Dendritic cell treated with granulocyte-macrophage colony-stimulating factor and Interleukin-4, amounts not matched to agents 40 ng/mL and 50 ng/mL, for 4 days (primary cell): Measurements from ENCODE around the gene PDE10A.
"Not testable (repeated sequence)": the region's sequence is repeated elsewhere in the genome, so short reads cannot be mapped to it uniquely, and the experiment has no call there.

Experiments used
- H3K27ac Mint-ChIP-seq: one replicate; pipeline ENCODE4 v1.8.0; 2022; ENCODE audit warnings: mild to moderate bottlenecking, mixed read lengths
- H3K27me3 Mint-ChIP-seq: one replicate; pipeline ENCODE4 v1.8.0; 2022; ENCODE audit warnings: mild to moderate bottlenecking, mixed read lengths
- H3K36me3 Mint-ChIP-seq: one replicate; pipeline ENCODE4 v1.8.0; 2022; ENCODE audit warnings: low read depth, mixed read lengths
- H3K4me1 Mint-ChIP-seq: one replicate; pipeline ENCODE4 v1.8.0; 2022; ENCODE audit warnings: low read depth, mixed read lengths
- H3K4me3 Mint-ChIP-seq: one replicate; pipeline ENCODE4 v1.8.0; 2022; ENCODE audit warnings: mild to moderate bottlenecking, moderate library complexity, mixed read lengths
- H3K9me3 Mint-ChIP-seq: one replicate; pipeline ENCODE4 v1.8.0; 2022; ENCODE audit warnings: mixed read lengths
- intact Hi-C: fragments of 100-400 bp; cut with micrococcal nuclease; formaldehyde crosslinking; loops from one replicate; pipeline ENCODE4 v1.15.0; 2022

PDE10A gene

DNA sequence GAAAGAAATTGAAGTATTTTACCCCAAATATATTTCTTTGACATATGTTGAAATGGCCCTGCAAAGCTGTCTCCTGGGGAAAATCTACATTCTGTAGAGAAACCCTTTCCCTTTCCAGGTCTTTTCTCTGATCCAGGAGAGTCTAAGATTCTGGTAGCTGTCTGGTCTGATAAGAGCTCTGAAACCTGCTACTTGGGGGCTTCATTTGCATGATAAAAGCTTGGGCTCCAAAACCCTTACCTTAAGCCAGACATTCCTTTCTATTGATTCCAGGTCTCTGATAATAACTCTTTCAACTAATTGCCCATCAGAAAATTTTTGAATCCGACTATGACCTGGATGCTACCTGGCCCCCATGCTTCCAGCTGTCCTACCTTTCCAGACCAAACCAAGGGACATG, 184.5 kb downstream of the PDE10A start:
- Mint-ChIP-seq H3K4me1 (no peaks in the 10 kb centered on the region), H3K4me3 (no peak overlapping the region), H3K27me3 (no peaks in the 10 kb centered on the region), H3K9me3 (no peaks in the 10 kb centered on the region), H3K36me3 (no peaks in the 10 kb centered on the region), H3K27ac (no peak overlapping the region)
- intact Hi-C loops, result no loop called here

DNA sequence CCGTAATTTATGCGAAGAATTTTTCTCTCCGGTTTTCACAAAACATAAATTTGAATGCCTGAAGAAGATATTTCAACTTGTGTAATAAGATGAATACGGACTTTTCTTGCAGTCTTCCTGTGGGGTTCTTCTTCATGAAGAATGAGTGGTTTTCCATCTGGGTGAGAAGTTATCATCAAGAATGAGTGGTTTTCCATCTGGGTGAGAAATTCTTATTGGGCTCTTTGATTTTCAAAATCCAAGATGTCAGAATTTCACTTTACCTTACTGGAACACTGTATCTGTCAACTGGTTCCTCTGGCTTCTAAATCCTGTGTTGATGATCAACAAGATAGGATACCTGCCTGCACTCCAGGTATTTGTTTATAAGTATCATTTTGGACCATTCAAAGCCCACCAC, 193.6 kb downstream of the PDE10A start:
- intact Hi-C loops, result no loop called here
- H3K36me3 Mint-ChIP-seq, result no peaks in the 10 kb centered on the region
- no peaks in the 10 kb centered on the region for H3K27me3 Mint-ChIP-seq
- peaks cover 23% of the 10 kb centered on the region for H3K9me3 Mint-ChIP-seq
- no peak overlapping the region for H3K4me3 Mint-ChIP-seq
- H3K27ac Mint-ChIP-seq, result no peak overlapping the region
- H3K4me1 Mint-ChIP-seq, result no peaks in the 10 kb centered on the region

DNA sequence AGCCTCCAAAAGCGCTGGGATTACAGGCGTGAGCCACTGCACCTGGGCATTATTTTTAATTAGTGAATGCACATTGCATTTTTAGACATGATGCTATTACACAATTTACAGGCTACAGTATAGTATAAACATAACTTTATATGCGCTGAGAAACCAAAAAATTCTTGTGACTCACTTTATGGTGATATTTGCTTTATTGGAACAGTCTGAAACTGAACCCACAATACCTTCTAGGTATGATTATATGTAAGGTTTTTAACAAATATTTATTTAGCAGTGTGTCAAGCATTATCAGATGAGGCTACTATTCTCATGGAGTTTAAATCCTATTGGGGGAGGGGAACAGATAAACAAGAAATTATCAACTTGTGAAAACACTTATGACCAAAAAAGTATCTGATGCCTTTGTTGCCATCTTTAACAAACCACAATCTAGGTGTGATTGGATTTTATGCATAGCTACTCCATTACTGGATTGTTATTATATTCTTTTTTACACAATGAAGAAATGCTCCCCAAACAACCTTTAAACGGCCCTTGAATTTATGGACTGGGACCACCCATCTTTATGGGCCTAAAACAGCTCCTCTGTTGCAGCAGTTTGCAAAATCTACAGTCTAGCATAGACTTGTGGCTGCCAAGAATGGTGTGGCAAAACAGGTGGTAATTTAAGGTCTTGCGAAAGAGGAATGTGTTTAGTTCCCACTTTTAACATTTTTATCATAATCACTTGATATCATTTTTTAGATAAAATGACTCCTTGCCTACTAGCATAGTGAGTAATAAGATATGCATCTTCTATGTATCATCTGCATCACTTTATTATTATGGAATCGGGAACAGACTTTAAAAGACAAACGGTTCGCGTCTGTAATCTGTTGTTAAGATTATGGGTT, 194.5 kb downstream of the PDE10A start:
- intact Hi-C loops, result no loop called here
- H3K4me3 Mint-ChIP-seq, result no peak overlapping the region

DNA sequence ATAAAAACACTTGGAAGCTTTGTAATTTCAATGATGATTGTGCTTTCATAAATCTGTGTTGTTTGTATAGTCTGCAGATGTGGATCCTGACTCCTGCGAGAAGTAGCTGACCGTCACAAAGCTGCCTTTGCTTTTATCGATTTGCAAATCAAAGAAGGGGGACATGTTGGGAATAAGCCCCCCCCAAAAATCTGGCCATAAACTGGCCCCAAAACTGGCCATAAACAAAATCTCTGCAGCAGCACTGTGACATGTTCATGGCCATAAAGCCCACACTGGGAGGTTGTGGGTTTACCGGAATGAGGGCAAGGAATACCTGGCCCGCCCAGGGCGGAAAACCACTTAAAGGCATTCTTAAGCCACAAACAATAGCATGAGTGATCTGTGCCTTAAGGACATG, 199.5 kb downstream of the PDE10A start:
- peaks cover 53% of the 10 kb centered on the region for H3K9me3 Mint-ChIP-seq
- H3K36me3 Mint-ChIP-seq, intact Hi-C loops: not testable (repeated sequence)

More for the DNA sequence above, 194.5 kb downstream of the PDE10A start:
- Mint-ChIP-seq H3K4me1 (no peaks in the 10 kb centered on the region), H3K36me3 (no peaks in the 10 kb centered on the region), H3K9me3 (peaks cover 31% of the 10 kb centered on the region), H3K27me3 (no peaks in the 10 kb centered on the region), H3K27ac (no peak overlapping the region)

DNA sequence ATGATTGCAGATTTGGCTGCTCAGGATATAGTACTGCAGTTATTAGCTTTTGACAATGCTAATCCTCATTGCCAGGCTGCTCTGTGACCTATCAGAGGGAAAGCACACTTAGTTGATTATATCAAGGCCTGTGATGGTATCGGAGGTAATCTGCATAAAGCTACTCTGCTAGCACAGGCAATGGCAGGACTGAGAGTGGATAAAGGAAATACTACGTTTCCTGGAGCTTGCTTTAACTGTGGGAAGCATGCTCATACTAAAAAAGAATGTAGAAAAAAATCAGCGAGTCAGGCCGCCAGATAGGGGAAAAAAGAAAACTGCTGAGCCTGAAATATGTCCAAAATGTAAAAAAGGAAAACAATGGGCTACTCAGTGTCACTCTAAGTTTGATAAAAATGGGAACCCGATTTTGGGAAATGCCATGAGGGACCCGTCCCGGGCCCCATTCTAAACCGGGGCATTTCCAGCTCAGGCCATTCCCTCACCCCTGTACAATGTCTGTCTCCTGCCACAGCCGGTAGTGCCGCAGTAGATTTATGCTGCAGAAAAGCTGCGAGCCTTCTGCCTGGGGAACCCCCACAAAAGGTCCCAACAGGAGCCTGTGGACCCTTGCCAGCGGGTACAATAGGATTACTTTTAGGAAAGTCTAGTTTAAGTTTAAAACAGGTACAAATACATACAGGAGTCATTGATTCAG, 203.3 kb downstream of the PDE10A start:
- H3K4me3 Mint-ChIP-seq, H3K27me3 Mint-ChIP-seq, H3K27ac Mint-ChIP-seq, H3K4me1 Mint-ChIP-seq, H3K36me3 Mint-ChIP-seq, intact Hi-C loops: not testable (repeated sequence)
- peaks cover 33% of the 10 kb centered on the region for H3K9me3 Mint-ChIP-seq

More for the DNA sequence above, 199.5 kb downstream of the PDE10A start:
- H3K4me1 Mint-ChIP-seq, H3K27ac Mint-ChIP-seq, H3K4me3 Mint-ChIP-seq, H3K27me3 Mint-ChIP-seq: not testable (repeated sequence)

DNA sequence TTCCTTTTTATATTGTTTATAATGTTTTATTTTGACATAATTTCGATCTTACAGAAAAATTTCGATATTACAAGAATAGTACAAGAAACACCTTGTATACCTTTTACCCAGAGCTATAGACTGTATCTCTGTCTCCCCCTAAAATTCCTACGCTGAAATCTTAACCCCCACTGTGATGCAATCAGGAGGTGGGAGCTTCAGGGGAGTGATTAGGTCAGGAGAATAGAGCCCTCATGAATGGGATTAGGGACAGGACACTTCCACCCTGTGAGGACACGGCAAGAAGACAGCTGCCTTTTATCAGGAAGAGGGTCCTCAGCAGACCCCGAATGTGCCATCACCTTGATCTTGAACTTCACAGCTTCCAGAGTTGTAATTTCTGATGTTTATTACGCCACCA, 204.9 kb downstream of the PDE10A start:
- intact Hi-C loops, result no loop called here
- Mint-ChIP-seq H3K27ac (no peak overlapping the region), H3K4me1 (no peaks in the 10 kb centered on the region), H3K4me3 (no peak overlapping the region), H3K27me3 (no peaks in the 10 kb centered on the region), H3K36me3 (no peaks in the 10 kb centered on the region), H3K9me3 (peaks cover 17% of the 10 kb centered on the region)

DNA sequence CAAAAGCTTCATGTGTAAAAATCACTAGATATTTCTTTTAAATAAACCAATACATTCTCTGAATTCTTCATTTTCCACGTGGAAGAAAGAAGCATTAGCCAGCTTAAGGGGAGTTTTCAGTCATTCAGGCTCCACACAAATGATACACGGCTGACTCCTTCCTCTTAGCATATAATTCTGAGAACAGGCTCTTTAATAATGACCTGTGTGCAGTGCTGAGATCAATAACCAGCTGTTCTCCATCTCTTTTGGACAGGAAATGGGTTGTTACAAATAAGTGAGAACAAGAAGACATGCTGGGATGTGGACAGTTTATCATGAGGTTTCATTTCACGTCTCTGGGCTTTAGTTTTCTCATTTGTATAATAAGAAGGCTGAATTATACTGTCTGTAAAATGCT, 206.8 kb downstream of the PDE10A start:
- H3K27me3 Mint-ChIP-seq, result no peaks in the 10 kb centered on the region
- no peaks in the 10 kb centered on the region for H3K9me3 Mint-ChIP-seq
- no peaks in the 10 kb centered on the region for H3K36me3 Mint-ChIP-seq
- no peak overlapping the region for H3K4me3 Mint-ChIP-seq
- no peaks in the 10 kb centered on the region for H3K4me1 Mint-ChIP-seq
- intact Hi-C loops, result no loop called here
- H3K27ac Mint-ChIP-seq, result no peak overlapping the region

DNA sequence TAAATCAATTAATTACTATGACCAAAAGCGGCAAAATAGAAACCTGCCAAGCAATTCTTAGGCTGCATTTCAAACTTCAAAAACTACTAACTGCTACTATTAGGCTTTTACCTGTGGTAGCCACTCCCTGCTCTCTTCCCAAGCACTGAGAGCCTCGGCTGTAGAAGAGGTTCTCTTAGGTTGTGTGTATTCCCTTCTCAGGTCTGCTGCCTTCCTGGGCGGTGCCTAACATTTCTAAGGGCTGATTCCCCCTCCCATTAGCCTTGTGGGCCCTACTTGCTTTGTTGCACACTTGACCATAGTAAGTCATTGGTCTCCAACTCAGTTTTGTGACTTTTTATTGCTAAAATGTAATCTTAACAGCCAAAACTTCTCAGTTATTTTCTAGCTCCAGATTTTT, 207.6 kb downstream of the PDE10A start:
- Mint-ChIP-seq H3K27me3 (no peaks in the 10 kb centered on the region), H3K9me3 (no peaks in the 10 kb centered on the region), H3K36me3 (no peaks in the 10 kb centered on the region), H3K4me1 (no peaks in the 10 kb centered on the region), H3K4me3 (no peak overlapping the region), H3K27ac (no peak overlapping the region)
- intact Hi-C loops, result no loop called here

DNA sequence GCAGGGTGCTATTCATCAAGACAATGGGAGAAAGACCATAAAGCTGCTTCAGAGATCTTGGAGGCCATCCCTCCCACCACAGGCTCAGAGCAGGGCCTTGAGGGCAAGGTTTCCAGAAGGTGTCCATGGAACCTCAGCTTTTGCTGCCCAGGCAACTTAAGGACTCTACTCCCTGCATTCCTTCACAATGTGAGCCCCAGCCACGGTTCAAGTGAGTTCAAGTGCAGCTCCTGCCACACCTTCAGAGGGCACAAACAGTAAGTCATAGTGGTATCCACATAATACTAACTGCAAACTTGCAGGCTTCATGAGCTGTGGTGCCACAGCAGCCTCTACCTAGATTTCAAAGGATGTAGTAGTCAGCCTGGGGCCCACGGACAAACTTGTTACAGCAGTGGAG, 209.6 kb downstream of the PDE10A start:
- H3K27me3 Mint-ChIP-seq, result no peaks in the 10 kb centered on the region
- H3K4me1 Mint-ChIP-seq, result no peaks in the 10 kb centered on the region
- H3K36me3 Mint-ChIP-seq, result no peaks in the 10 kb centered on the region
- no peak overlapping the region for H3K27ac Mint-ChIP-seq
- intact Hi-C loops, result no loop called here
- no peaks in the 10 kb centered on the region for H3K9me3 Mint-ChIP-seq
- H3K4me3 Mint-ChIP-seq, result no peak overlapping the region

DNA sequence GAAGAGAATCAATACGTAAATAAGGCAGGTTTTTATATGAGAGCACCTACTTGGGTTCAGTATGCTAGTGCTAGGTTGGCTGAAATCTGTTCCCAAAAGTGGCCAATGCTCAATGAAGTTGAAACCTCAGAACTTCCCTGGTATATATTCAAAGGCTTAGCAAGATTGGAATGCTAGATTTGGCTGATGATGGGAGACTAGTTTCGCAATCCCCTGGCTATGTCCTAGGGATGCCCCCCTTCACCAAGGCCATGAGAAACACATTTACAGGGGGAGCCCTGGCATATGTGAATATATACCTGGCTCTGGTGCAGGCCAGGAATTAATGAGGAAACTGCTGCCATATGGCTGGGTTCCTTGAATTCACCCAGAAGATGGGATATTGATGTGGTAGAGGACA, 211.2 kb downstream of the PDE10A start:
- H3K4me1 Mint-ChIP-seq, result no peaks in the 10 kb centered on the region
- no peaks in the 10 kb centered on the region for H3K9me3 Mint-ChIP-seq
- no peaks in the 10 kb centered on the region for H3K27me3 Mint-ChIP-seq
- intact Hi-C loops, result no loop called here
- no peaks in the 10 kb centered on the region for H3K36me3 Mint-ChIP-seq
- H3K4me3 Mint-ChIP-seq, result no peak overlapping the region
- no peak overlapping the region for H3K27ac Mint-ChIP-seq

DNA sequence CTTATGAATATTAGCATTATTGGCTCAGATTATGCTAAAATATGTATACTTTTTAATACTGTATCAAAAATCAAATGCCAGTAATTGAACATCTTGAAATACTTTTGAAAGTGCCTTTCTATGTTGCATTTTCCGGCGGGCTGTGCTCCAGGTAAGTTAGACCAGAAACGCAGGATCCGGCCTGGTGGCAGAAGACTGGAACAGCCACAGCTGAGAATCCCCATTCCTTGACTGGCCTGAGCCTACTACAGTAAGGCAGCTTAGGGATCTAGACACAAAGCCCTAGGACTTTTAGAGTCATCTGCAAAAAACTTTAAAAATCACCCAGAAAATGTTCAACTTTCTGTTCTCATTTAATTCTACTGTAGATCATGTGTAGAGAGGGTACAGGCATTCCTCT, 214.8 kb downstream of the PDE10A start:
- intact Hi-C loops, result no loop called here
- Mint-ChIP-seq H3K27me3 (no peaks in the 10 kb centered on the region), H3K9me3 (no peaks in the 10 kb centered on the region), H3K4me3 (no peak overlapping the region), H3K36me3 (no peaks in the 10 kb centered on the region), H3K27ac (no peak overlapping the region), H3K4me1 (no peaks in the 10 kb centered on the region)

DNA sequence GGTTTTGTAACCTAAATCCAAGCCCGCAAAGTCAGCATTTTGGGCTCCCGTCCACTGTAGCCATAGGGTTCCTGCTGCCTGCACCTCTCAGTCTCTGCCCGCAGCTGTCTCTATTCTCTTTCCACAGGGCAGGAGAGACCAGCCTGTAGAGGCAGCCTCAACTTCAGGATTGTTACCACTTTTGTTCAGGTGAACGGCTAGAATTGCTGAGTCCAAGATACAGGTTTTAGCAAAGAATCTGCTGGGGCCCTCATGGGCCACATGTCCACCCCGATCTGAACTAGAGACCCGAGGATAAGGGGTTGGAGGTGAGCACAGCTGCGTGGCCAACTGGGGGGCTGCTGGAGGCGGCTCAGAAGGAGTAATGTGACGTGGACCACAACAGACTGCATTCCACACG, 215.9 kb downstream of the PDE10A start:
- H3K9me3 Mint-ChIP-seq, result no peaks in the 10 kb centered on the region

DNA sequence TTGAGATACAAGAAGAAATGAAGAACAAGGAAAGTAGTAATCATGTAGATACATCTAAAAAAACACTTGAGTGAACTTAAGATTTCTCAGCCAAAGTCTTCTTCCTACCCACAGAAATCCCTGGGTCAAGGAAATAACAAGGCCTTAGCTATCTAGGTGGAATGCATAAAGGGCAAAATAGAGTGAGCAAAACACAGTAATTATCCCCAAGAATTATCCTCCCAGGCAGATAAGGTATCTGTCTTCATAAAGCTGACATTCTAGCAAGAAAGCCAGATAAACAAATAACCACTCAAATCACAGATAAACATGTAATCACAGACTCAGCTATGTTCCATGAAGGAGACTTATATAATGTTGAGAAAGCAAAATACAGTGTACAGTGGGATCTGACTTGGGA, 216.7 kb downstream of the PDE10A start:
- Mint-ChIP-seq H3K4me3 (no peak overlapping the region), H3K36me3 (no peaks in the 10 kb centered on the region), H3K9me3 (no peaks in the 10 kb centered on the region), H3K27ac (no peak overlapping the region), H3K4me1 (no peaks in the 10 kb centered on the region), H3K27me3 (no peaks in the 10 kb centered on the region)
- intact Hi-C loops, result no loop called here

More for the DNA sequence above, 215.9 kb downstream of the PDE10A start:
- intact Hi-C loops, result no loop called here
- no peak overlapping the region for H3K27ac Mint-ChIP-seq
- H3K27me3 Mint-ChIP-seq, result no peaks in the 10 kb centered on the region
- H3K36me3 Mint-ChIP-seq, result no peaks in the 10 kb centered on the region
- no peak overlapping the region for H3K4me3 Mint-ChIP-seq
- no peaks in the 10 kb centered on the region for H3K4me1 Mint-ChIP-seq

DNA sequence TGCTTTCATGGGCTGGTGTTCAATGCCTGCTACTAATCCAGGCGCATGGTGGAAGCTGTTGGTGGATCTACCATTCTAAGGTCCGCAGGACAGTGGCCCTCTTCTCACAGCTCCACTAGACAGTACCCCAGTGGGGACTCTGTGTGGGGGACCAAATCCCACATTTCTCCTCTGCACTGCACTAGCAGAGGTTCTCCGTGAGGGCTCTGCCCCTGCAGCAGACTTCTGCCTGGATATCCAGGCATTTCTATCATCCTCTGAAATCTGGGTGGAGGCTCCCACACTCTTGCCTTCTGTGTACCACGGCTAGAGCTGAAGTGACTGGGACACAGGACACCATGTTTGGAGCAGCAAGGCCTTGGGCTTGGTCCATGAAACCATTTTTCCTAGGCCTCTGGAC, 219.6 kb downstream of the PDE10A start:
- Mint-ChIP-seq H3K4me3 (no peak overlapping the region), H3K27me3 (no peaks in the 10 kb centered on the region), H3K4me1 (no peaks in the 10 kb centered on the region), H3K27ac (no peak overlapping the region), H3K36me3 (no peaks in the 10 kb centered on the region), H3K9me3 (no peaks in the 10 kb centered on the region)
- intact Hi-C loops, result no loop called here
